Ovary (tissue), 3 donors: ENCODE measurements around the gene PIAS1.

Source experiments
- CTCF ChIP-seq, 3 donors: fragments of 450-650 bp in 2 of 3; fragments of 200-600 bp in 1 of 3; IDR thresholded peaks; one replicate each; pipeline versions ENCODE4 v1.5.1 to v1.8.0; 2016 to 2022; ENCODE audit warnings: antibody characterized with exemption in 3 of 3, mild to moderate bottlenecking in 1 of 3
- EP300 ChIP-seq: sonication (generic); formaldehyde crosslinking; IDR thresholded peaks from one replicate; pipeline ENCODE4 v1.6.1; 2017; ENCODE audit warnings: antibody characterized with exemption
- POLR2A ChIP-seq: fragments of 450-650 bp; IDR thresholded peaks from one replicate; pipeline ENCODE4 v1.6.1; 2017; ENCODE audit warnings: antibody characterized with exemption, mild to moderate bottlenecking, moderate library complexity
- donor health status: DM: no; HTN: no; CAD: no.

- no peak for TF ChIP-seq CTCF (IDR thresholded peaks at IDR 0.05)
- no peak for TF ChIP-seq POLR2A
- TF ChIP-seq EP300, result no peak
Measured at GRCh38 chr15:68052431-68052830, 1.7 kb upstream of the PIAS1 start.
